Measurements from ENCODE around the gene FOXJ3.

DNA sequence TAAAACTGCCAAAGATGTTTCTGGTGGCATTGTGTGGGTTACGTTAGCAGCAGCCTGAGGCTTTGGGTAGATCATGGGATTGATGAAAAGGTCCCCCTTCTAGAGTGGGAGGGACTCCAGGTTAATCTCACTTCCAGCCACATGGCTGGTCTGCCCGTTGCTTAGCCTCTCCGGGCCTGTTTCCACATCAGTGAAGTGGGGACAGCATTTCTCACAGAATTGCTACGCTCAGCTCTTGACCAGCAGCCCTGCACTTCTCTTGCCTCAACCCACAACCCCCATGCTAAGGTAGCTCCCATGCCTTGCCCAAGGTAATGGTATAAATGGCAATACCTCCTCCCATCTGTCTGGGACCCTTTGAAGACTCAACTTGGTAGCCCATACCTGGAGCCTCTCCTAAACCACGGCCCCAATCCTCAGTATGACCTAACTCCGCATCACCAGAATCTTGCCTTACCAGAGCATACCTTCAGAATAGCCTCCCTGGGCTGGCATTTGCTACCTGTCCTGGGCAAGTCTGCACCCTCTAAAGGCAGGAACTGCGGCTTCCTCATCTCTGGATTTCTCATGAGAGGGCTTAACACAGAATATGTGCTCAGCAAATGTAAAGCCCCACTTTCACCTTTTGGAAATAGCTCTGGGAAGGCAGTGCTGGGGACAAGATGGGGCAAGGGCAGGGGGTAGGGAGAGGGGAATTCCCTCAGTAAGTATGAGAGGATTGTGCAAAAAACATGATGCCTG lies 159.6 kb downstream of the FOXJ3 start:
- TF ChIP-seq, protein P1, sequence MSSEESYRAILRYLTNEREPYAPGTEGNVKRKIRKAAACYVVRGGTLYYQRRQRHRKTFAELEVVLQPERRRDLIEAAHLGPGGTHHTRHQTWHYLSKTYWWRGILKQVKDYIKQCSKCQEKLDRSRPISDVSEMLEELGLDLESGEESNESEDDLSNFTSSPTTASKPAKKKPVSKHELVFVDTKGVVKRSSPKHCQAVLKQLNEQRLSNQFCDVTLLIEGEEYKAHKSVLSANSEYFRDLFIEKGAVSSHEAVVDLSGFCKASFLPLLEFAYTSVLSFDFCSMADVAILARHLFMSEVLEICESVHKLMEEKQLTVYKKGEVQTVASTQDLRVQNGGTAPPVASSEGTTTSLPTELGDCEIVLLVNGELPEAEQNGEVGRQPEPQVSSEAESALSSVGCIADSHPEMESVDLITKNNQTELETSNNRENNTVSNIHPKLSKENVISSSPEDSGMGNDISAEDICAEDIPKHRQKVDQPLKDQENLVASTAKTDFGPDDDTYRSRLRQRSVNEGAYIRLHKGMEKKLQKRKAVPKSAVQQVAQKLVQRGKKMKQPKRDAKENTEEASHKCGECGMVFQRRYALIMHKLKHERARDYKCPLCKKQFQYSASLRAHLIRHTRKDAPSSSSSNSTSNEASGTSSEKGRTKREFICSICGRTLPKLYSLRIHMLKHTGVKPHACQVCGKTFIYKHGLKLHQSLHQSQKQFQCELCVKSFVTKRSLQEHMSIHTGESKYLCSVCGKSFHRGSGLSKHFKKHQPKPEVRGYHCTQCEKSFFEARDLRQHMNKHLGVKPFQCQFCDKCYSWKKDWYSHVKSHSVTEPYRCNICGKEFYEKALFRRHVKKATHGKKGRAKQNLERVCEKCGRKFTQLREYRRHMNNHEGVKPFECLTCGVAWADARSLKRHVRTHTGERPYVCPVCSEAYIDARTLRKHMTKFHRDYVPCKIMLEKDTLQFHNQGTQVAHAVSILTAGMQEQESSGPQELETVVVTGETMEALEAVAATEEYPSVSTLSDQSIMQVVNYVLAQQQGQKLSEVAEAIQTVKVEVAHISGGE (tag by site-specific recombination; conservative IDR thresholded peaks at IDR 0.05; ENCODE audit: low read depth): no peak
- no peak for TF ChIP-seq TRIM28 (IDR thresholded peaks at IDR 0.05; ENCODE audit: borderline replicate concordance, low read length)
- TF ChIP-seq, protein P2, sequence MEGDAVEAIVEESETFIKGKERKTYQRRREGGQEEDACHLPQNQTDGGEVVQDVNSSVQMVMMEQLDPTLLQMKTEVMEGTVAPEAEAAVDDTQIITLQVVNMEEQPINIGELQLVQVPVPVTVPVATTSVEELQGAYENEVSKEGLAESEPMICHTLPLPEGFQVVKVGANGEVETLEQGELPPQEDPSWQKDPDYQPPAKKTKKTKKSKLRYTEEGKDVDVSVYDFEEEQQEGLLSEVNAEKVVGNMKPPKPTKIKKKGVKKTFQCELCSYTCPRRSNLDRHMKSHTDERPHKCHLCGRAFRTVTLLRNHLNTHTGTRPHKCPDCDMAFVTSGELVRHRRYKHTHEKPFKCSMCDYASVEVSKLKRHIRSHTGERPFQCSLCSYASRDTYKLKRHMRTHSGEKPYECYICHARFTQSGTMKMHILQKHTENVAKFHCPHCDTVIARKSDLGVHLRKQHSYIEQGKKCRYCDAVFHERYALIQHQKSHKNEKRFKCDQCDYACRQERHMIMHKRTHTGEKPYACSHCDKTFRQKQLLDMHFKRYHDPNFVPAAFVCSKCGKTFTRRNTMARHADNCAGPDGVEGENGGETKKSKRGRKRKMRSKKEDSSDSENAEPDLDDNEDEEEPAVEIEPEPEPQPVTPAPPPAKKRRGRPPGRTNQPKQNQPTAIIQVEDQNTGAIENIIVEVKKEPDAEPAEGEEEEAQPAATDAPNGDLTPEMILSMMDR (tag by site-specific recombination; IDR thresholded peaks at IDR 0.05): no peak
- no peak for TF ChIP-seq AEBP2 (tag by site-specific recombination; IDR thresholded peaks at IDR 0.05; ENCODE audit: borderline replicate concordance)
- no peak for TF ChIP-seq IKZF3 (tag by site-specific recombination; IDR thresholded peaks at IDR 0.05)
- TF ChIP-seq ZNF707 (tag by site-specific recombination; IDR thresholded peaks at IDR 0.05): no peak
- TF ChIP-seq ZNF366 (tag by site-specific recombination; conservative IDR thresholded peaks at IDR 0.05): no peak
- TF ChIP-seq ZNF302 (tag by site-specific recombination; IDR thresholded peaks at IDR 0.05; ENCODE audit: low read depth): no peak
- no peak for TF ChIP-seq YY1 (tag by site-specific recombination; IDR thresholded peaks at IDR 0.05)
- TF ChIP-seq TSHZ1 (tag by site-specific recombination; IDR thresholded peaks at IDR 0.05; ENCODE audit: borderline replicate concordance): no peak
- TF ChIP-seq ZNF777 (tag by site-specific recombination; IDR thresholded peaks at IDR 0.05; ENCODE audit: borderline replicate concordance): no peak
- TF ChIP-seq OSR2 (tag by site-specific recombination; IDR thresholded peaks at IDR 0.05): no peak
- TF ChIP-seq ZBTB49 (tag by site-specific recombination; IDR thresholded peaks at IDR 0.05; ENCODE audit: low read depth): no peak

All from HEK293 (cell line).